DND-41 (cell line): ENCODE results near the gene PNPLA8.

Experiments
- EZH2 ChIP-seq: IDR thresholded peaks from 3 replicates; pipeline ENCODE4 v1.6.1; 2012; ENCODE audit warnings: borderline replicate concordance, low read depth, mild to moderate bottlenecking, moderate library complexity, low read length, inconsistent platforms; ENCODE audit not compliant: severe bottlenecking
- TF ChIP-seq, protein P1 (sequence below): IDR thresholded peaks from 2 replicates; pipeline ENCODE4 v1.5.1; 2012; ENCODE audit warnings: borderline replicate concordance, low read length, moderate library complexity, mild to moderate bottlenecking; ENCODE audit not compliant: poor library complexity, severe bottlenecking; ENCODE audit errors: extremely low read depth

DNA sequence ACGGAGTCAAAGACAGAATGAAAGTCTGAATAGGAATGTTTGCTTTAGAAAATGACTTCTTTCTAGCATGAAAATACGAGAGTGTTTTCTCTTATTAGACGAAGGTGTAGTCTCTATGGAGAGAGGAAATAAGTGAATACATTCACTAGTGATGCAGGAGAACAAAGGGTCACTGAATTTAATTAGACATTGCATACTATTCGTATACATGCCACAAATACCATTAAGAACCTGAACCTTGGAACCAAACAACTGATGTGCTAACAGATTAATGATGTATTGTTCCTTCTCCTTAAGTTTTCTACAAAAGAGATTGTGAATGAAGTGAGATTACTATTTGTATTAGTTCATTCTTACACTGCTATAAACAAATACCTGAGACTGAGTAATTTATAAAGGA is 33.3 kb upstream of the PNPLA8 start:
- no peak for TF ChIP-seq EZH2
- TF ChIP-seq, protein P1, sequence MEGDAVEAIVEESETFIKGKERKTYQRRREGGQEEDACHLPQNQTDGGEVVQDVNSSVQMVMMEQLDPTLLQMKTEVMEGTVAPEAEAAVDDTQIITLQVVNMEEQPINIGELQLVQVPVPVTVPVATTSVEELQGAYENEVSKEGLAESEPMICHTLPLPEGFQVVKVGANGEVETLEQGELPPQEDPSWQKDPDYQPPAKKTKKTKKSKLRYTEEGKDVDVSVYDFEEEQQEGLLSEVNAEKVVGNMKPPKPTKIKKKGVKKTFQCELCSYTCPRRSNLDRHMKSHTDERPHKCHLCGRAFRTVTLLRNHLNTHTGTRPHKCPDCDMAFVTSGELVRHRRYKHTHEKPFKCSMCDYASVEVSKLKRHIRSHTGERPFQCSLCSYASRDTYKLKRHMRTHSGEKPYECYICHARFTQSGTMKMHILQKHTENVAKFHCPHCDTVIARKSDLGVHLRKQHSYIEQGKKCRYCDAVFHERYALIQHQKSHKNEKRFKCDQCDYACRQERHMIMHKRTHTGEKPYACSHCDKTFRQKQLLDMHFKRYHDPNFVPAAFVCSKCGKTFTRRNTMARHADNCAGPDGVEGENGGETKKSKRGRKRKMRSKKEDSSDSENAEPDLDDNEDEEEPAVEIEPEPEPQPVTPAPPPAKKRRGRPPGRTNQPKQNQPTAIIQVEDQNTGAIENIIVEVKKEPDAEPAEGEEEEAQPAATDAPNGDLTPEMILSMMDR = no peak
